ENCODE measurements around the gene PDE8A. TPM values are rescaled to one million over a fixed set of nuclear protein-coding genes. Genes with fewer than 3 reads are reported as not detected.

The PDE8A gene
- total and polyA plus RNA-seq, 2 donors (not counting 1 experiment from before 2014, with no cell fraction given): 17.4 to 51.1 TPM

DNA sequence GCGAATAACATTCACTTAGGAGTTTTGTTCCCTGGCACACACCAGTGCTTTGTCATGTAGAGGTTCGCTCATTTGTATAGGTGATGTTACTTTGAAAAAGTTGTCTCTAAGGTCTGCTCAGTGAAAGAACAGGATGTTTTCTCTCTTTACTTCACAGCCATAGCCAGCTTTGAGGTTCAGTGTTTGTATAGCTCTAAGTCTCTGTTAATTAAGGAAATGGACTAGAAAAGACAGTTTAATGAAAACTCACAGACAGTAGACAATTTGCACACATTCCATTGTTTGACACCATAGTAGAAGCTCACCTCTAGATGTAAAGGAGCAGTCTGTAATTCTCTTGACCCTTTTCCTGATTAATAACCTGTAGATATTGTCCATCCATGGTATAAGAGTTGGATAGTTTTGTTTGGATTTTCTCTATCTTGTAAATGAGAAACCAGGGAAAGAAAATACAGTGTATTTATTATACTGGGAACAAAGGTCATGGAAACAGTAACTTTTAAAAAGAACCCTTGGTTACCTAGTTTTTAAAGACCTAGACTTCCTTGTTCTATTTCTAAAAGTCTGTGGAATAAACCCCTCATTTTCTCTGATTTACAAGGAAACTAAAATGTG is 50.4 kb downstream of the PDE8A start:
- peaks cover 37% of the 10 kb centered on the region for H3K4me1 Mint-ChIP-seq

DNA sequence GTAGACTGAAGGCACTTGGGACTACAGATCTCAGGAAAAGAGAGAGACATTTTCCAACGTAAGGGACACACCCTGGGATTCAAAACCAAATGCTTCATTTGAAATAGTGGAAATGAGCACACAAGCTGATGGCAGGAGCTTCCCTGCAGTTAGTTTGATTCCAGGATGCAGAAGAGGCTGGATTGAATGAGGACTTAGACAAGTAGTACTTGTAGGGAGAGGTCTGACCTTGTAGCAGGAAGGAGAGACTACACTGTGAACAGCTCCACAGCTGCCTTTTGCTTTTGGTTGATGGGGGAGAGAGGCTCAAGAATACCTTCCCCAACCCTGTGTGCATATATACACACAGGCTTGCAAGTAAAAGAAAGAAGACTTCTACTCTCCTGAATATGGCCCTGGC is 51.5 kb downstream of the PDE8A start:
- H3K27ac ChIP-seq (ENCODE audit: low read length in 2 of 2): no peak overlapping the region
- intact Hi-C loops (cut with micrococcal nuclease): no loop called here
- H2AFZ ChIP-seq (ENCODE audit: insufficient read depth, low read depth, low read length, poor library complexity, severe bottlenecking): no peak overlapping the region
- no peak overlapping the region for H3K4me3 ChIP-seq (ENCODE audit: control extremely low read depth in 1 of 5, extremely low read depth in 1 of 5, insufficient read depth in 1 of 5, low read depth in 2 of 5, low read length in 4 of 5)
- peaks cover 65% of the 10 kb centered on the region for H3K79me2 ChIP-seq (ENCODE audit: control insufficient read depth, insufficient read depth, low read length)
- Mint-ChIP-seq H3K27me3 (no peaks in the 10 kb centered on the region), H3K4me1 (peaks cover 40% of the 10 kb centered on the region), H3K9me3 (ENCODE audit: insufficient read depth) (no peaks in the 10 kb centered on the region), H3K4me3 (no peak overlapping the region), H3K27ac (no peak overlapping the region)
- TF ChIP-seq, protein P1, sequence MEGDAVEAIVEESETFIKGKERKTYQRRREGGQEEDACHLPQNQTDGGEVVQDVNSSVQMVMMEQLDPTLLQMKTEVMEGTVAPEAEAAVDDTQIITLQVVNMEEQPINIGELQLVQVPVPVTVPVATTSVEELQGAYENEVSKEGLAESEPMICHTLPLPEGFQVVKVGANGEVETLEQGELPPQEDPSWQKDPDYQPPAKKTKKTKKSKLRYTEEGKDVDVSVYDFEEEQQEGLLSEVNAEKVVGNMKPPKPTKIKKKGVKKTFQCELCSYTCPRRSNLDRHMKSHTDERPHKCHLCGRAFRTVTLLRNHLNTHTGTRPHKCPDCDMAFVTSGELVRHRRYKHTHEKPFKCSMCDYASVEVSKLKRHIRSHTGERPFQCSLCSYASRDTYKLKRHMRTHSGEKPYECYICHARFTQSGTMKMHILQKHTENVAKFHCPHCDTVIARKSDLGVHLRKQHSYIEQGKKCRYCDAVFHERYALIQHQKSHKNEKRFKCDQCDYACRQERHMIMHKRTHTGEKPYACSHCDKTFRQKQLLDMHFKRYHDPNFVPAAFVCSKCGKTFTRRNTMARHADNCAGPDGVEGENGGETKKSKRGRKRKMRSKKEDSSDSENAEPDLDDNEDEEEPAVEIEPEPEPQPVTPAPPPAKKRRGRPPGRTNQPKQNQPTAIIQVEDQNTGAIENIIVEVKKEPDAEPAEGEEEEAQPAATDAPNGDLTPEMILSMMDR (IDR thresholded peaks at IDR 0.05): no peak
- no peak for TF ChIP-seq EZH2 (IDR thresholded peaks at IDR 0.05; ENCODE audit: borderline replicate concordance, insufficient read depth, low read depth, low read length, poor library complexity, severe bottlenecking)
- no peaks in the 10 kb centered on the region for H3K36me3 ChIP-seq (replicated peaks in 1 of 2; ENCODE audit: control extremely low read depth in 1 of 2, control insufficient read depth in 1 of 2, extremely low read depth in 1 of 2, insufficient read depth in 2 of 2, low read length in 1 of 2)
- no peaks in the 10 kb centered on the region for H3K27me3 ChIP-seq (replicated peaks in 1 of 4; ENCODE audit: control extremely low read depth in 1 of 4, control insufficient read depth in 3 of 4, insufficient read depth in 4 of 4, low read length in 3 of 4)
- ATAC-seq (ENCODE audit: low read depth) (no peak), DNase-seq (no peak)
- ChIA-PET CTCF (interaction anchor here (0.7 to 1.0 kb wide), 2 partner anchors 9 to 11 kb away, joined by 4 to 5 read pairs; no protein-coding TSS in a partner anchor), POLR2A (no interaction called here)
- H3K9ac ChIP-seq (ENCODE audit: low read length): no peak overlapping the region
- peaks cover 12 to 29% of the 10 kb centered on the region in 2 donors for H3K4me1 ChIP-seq (ENCODE audit: control insufficient read depth in 2 of 2, insufficient read depth in 2 of 2, low read length in 2 of 2)
- peaks cover 28% of the 10 kb centered on the region for H4K20me1 ChIP-seq (ENCODE audit: control insufficient read depth, insufficient read depth, low read length, poor library complexity, severe bottlenecking)
- no peak overlapping the region for H3K4me2 ChIP-seq (replicated peaks; ENCODE audit: low read depth, low read length, poor library complexity, severe bottlenecking)
- H3K9me3 ChIP-seq (ENCODE audit: control extremely low read depth in 1 of 3, control insufficient read depth in 2 of 3, insufficient read depth in 1 of 3, low read length in 2 of 3): no peaks in the 10 kb centered on the region
- WGBS (ENCODE audit: insufficient coverage): 92% methylated on average over 1 of the region's 1 CpG

More for the DNA sequence above, 50.4 kb downstream of the PDE8A start:
- no peak overlapping the region for H3K27ac ChIP-seq (ENCODE audit: low read length in 2 of 2)
- ChIA-PET POLR2A (no interaction called here), CTCF (interaction anchor here (0.8 to 1.9 kb wide), 2 partner anchors 23 to 77 kb away, joined by 3 to 5 read pairs; no protein-coding TSS in a partner anchor)
- intact Hi-C loops (cut with micrococcal nuclease): no loop called here
- H3K36me3 ChIP-seq (replicated peaks in 1 of 2; ENCODE audit: control extremely low read depth in 1 of 2, control insufficient read depth in 1 of 2, extremely low read depth in 1 of 2, insufficient read depth in 2 of 2, low read length in 1 of 2): no peaks in the 10 kb centered on the region
- H3K9ac ChIP-seq (ENCODE audit: low read length): no peak overlapping the region
- H3K79me2 ChIP-seq (ENCODE audit: control insufficient read depth, insufficient read depth, low read length): peaks cover 58% of the 10 kb centered on the region
- H3K27me3 ChIP-seq (replicated peaks in 1 of 4; ENCODE audit: control extremely low read depth in 1 of 4, control insufficient read depth in 3 of 4, insufficient read depth in 4 of 4, low read length in 3 of 4): no peaks in the 10 kb centered on the region
- H3K4me3 ChIP-seq (ENCODE audit: control extremely low read depth in 1 of 5, extremely low read depth in 1 of 5, insufficient read depth in 1 of 5, low read depth in 2 of 5, low read length in 4 of 5): no peak overlapping the region
- H4K20me1 ChIP-seq (ENCODE audit: control insufficient read depth, insufficient read depth, low read length, poor library complexity, severe bottlenecking): peaks cover 28% of the 10 kb centered on the region
- H3K4me2 ChIP-seq (replicated peaks; ENCODE audit: low read depth, low read length, poor library complexity, severe bottlenecking): no peak overlapping the region
- H2AFZ ChIP-seq (ENCODE audit: insufficient read depth, low read depth, low read length, poor library complexity, severe bottlenecking): no peak overlapping the region
- no peaks in the 10 kb centered on the region for H3K9me3 Mint-ChIP-seq (ENCODE audit: insufficient read depth)
- peak overlapping the region; percentile 0 for H3K27ac Mint-ChIP-seq
- no peaks in the 10 kb centered on the region for H3K27me3 Mint-ChIP-seq
- DNase-seq (no peak), ATAC-seq (ENCODE audit: low read depth) (no peak)
- WGBS (ENCODE audit: insufficient coverage): 100% methylated on average over 2 of the region's 2 CpGs
- H3K9me3 ChIP-seq (ENCODE audit: control extremely low read depth in 1 of 3, control insufficient read depth in 2 of 3, insufficient read depth in 1 of 3, low read length in 2 of 3): no peaks in the 10 kb centered on the region
- TF ChIP-seq EZH2 (IDR thresholded peaks at IDR 0.05; ENCODE audit: borderline replicate concordance, insufficient read depth, low read depth, low read length, poor library complexity, severe bottlenecking): no peak
- H3K4me1 ChIP-seq (ENCODE audit: control insufficient read depth in 2 of 2, insufficient read depth in 2 of 2, low read length in 2 of 2): peaks cover 12 to 29% of the 10 kb centered on the region in 2 donors
- H3K4me3 Mint-ChIP-seq: no peak overlapping the region

Data from B cell (primary cell).